GM23248 (cell line): ENCODE data around the gene CABCOCO1.
A peak's percentile ranks its signal among the peaks of the same experiment; 100 is the strongest.

Experiments
- EZH2 ChIP-seq: fragments of 200-600 bp; sonication (generic); IDR thresholded peaks from 2 replicates; pipeline ENCODE4 v1.6.1; 2018; ENCODE audit warnings: antibody characterized with exemption, mild to moderate bottlenecking; ENCODE audit not compliant: insufficient read depth, poor library complexity, severe bottlenecking
- EZH2phosphoT487 ChIP-seq: fragments of 200-600 bp; sonication (generic); IDR thresholded peaks from 2 replicates; pipeline ENCODE4 v1.6.1; 2018; ENCODE audit warnings: antibody characterized with exemption, moderate library complexity, mild to moderate bottlenecking, low read depth; ENCODE audit not compliant: insufficient read depth

- TF ChIP-seq EZH2phosphoT487 (peak; percentile 81; the same call in 1 of the 2 replicates), EZH2 (no peak)
Observed at GRCh38 chr10:61779950-61780659, 117.4 kb downstream of the CABCOCO1 start.
